GM12874 (cell line): ENCODE results near the gene RASA2.

Experiments
- TF ChIP-seq, protein P1 (sequence below): IDR thresholded peaks from 2 replicates; pipeline ENCODE4 v1.5.1; 2011; ENCODE audit warnings: low read depth, mild to moderate bottlenecking, control low read depth, low read length, moderate library complexity; ENCODE audit not compliant: insufficient read depth

Gene RASA2

DNA sequence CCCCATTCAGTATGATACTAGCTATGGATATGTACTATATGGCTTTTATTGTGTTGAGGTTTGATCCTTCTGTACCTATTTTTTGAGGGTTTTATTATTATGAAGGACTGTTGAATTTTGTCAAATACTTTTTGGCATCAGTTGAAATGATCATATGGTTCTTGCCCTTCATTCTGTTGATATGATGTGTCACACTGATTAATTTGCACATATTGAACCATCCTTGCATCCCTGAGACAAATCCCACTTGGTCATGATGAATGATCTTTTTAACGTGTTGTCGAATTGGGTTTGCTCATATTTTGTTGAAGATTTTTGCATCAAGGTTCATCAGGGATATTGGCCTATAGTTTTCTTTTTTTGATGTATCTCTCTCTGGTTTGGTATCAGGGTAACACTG, 61.0 kb downstream of the RASA2 start:
- TF ChIP-seq, protein P1, sequence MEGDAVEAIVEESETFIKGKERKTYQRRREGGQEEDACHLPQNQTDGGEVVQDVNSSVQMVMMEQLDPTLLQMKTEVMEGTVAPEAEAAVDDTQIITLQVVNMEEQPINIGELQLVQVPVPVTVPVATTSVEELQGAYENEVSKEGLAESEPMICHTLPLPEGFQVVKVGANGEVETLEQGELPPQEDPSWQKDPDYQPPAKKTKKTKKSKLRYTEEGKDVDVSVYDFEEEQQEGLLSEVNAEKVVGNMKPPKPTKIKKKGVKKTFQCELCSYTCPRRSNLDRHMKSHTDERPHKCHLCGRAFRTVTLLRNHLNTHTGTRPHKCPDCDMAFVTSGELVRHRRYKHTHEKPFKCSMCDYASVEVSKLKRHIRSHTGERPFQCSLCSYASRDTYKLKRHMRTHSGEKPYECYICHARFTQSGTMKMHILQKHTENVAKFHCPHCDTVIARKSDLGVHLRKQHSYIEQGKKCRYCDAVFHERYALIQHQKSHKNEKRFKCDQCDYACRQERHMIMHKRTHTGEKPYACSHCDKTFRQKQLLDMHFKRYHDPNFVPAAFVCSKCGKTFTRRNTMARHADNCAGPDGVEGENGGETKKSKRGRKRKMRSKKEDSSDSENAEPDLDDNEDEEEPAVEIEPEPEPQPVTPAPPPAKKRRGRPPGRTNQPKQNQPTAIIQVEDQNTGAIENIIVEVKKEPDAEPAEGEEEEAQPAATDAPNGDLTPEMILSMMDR, result no peak

DNA sequence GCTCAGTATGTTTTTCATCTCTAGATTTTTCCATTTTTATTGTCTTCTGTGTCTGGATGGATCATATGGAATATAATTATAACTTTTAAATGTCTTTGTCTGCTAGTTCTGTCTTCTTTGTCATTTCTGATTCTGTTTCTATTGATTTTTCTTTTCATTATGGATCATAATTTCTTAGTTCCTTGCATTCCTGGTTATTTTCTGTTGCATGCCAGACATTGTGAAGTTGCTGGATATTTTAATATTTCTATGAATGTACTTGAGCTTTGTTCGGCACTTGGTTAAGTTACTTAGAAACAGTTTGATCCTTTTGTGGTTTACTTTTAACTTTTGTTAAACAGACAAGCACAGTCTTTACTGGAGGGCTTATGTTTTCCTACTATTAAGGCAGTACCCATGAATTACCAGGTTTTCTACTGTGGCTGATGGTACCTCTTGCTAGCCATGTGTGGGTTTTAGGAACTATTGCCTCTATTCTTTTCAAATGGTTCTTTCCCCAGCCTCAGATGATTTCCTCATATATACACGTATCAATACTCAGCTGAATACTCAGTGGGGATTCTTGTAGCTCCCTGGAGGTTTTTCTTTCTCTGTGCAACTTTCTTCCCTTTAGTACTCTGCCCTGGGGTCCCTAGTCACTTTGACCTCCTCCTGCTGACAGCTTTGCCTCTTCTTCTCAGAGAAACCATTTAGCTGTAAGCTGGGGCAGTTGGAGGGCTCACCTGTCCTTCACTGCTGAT, 64.3 kb downstream of the RASA2 start:
- TF ChIP-seq, protein P1, result no peak

- TF ChIP-seq, protein P1, result no peak
Observed at GRCh38 chr3:141552440-141552991, 65.7 kb downstream of the RASA2 start.

DNA sequence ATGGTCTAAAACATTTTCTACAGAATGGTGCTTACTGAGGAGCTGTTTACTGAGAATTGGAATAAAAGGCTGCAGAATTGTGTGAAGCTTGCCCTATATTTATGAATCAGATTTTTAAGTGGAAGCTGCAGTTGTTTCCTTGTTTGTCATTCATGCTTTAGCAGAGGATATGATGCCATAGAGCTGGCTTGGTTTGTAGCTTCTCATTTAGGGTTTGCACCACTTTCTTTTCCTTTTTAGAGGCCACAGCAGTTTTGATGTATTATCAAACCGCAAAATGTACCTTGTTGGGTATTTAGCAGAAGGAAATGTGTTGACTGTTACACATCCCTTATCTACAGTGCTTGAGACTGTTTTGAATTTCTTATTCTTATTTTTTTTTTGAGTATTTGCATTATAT, 66.2 kb downstream of the RASA2 start:
- TF ChIP-seq, protein P1, result no peak

- TF ChIP-seq, protein P1, result no peak
Observed at GRCh38 chr3:141556034-141556433, 69.2 kb downstream of the RASA2 start.

- TF ChIP-seq, protein P1, result no peak
Observed at GRCh38 chr3:141557961-141558706, 71.3 kb downstream of the RASA2 start.

GRCh38 chr3:141561426-141562034, 74.7 kb downstream of the RASA2 start:
- TF ChIP-seq, protein P1, result peak; percentile 80
